SIG-M5 treated with dmso at 0.1 percent for 504 hours (cell line): ENCODE results near the gene DKK3.

Experiments used
- DNase-seq: peaks from one replicate; lab custom pipeline; 2025; ENCODE audit not compliant: unreplicated experiment; lab: John Stamatoyannopoulos, UW

DKK3 gene

DNA sequence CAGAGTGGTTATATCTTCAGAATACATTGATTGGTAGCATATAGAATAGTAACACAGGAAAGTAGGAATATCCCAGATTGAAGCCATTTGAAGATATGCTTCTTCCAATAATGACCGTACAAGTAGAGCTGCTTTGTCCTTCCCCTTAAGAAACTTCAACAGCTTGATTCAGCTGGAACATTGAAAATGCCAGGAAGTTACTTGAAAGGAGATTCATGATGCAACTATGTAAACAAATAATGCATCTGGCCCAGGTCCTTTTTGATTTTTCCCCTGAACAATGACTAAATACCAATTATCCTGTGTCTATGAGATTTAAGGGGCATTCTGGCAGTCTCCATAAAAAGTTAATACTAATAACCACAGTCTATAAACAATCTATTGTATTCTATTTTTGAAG, 3.0 kb downstream of the DKK3 start:
- no peak for DNase-seq

DNA sequence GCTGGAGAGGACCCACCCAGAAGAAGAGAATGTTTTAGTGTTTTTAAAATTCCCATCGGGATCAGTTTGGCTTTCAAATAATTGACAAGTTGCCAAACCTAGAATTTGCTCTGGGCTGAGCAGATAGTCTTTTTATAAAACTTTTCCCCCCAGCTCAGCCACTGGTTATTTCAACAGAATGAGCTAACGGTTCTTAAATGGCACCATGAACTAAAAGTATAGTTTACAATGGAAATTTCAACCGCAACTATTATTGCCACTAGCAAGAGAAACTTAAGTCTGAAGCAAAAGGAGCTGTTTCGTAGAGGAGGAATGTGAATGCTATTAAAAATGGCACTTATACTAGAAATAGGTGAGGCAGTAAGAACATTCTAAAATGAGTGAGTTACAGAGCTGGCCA, 3.4 kb downstream of the DKK3 start:
- DNase-seq: no peak

DNA sequence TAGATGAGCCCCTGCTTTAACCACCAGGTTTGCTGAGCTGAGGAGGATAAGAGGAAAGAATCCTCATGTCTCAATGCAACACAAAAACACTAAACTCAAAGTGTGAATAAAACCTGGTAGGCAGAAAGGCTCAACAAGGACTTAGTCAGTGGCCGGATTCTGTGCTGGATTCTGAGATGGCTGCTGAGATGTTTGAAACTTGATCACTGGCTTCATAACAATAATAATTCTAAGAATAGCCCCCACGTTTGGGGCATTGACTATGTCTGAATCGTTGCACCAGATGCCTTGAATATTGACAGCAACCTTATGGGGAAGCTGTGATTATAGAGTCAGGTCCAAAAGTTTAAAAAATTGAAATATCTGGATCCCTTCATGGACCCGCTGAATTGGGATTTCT, 4.6 kb downstream of the DKK3 start:
- no peak for DNase-seq

DNA sequence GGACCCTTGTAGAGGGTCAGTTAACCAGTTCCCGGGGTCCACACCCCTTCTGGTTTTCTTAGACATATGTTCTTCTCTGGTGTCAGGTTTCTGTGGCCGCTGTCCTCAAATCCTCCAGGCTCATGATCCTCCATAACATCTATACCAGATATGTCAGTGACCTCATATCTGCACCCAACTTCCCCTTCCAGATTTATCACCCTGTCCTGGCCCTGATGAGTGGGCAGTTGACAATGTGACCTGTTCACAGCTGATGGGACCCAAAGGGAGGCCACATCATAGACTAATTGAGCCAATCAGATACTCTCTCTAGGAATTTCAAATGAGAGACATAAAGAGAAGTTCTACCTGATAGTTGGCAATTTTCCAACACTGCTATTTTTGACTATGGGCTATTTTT, 5.1 kb downstream of the DKK3 start:
- DNase-seq: no peak

DNA sequence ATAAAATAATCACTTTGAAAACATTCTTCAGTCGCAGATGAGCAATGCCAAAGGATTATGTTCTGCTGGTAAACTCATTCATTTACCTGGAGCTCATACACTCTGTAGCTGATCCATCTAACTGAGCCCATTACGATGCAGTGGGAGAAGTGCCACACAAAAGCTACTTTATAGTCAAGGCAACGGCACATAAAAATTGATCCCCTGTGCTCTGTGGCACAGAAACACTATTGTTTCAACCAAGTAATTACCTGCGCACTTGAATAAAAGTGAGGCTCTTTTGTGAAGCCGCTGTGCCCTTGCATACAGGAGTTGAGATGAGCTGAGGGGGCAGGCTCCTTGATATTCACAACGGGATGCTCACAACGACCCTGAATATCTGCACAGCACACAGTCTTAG, 7.2 kb downstream of the DKK3 start:
- no peak for DNase-seq

DNA sequence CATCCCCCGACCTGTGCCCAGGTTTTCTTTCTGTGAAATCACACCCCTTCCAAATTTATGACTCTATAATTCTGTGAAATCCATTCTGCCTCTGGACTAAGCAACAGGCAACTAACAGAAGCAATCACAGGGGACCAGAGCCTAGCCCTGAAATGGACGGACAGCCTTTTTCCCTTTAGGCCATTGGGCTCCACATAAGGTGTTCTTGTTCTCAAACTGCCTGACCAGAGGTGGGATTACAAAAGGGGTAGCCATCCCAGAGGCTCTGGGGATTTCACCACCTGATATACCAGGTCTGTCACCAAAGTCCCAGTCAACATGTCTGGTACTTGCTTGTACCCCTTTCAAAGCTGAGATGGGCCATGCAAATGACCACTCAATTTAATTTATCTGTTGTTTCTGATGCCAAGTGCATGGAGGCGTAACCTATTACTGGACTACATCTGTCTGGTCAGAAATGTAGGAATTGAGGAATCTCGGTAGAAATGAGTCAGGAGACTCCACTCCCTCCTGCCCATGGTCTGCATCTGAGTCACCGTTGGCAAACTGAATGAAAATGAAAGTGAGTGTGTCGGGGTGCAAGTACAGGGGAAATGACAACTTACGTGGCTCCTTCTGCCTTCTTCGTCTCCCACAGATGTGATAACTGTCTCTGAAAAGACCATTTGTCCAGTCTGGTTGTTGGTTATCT, 10.2 kb downstream of the DKK3 start:
- DNase-seq: no peak

DNA sequence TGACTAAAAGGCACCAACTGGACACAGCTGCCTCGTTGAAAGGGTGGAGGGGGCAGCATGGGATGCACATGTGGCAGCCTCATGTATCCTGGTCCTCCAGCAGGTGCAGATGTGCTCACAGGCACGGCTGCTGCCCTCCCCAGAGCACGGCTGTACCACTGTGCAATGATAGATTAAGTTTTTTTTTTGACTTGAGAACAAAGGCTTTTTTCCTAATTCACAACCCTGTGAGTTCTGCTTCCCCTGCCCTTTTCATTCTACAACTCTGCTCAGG, 11.4 kb downstream of the DKK3 start:
- no peak for DNase-seq

DNA sequence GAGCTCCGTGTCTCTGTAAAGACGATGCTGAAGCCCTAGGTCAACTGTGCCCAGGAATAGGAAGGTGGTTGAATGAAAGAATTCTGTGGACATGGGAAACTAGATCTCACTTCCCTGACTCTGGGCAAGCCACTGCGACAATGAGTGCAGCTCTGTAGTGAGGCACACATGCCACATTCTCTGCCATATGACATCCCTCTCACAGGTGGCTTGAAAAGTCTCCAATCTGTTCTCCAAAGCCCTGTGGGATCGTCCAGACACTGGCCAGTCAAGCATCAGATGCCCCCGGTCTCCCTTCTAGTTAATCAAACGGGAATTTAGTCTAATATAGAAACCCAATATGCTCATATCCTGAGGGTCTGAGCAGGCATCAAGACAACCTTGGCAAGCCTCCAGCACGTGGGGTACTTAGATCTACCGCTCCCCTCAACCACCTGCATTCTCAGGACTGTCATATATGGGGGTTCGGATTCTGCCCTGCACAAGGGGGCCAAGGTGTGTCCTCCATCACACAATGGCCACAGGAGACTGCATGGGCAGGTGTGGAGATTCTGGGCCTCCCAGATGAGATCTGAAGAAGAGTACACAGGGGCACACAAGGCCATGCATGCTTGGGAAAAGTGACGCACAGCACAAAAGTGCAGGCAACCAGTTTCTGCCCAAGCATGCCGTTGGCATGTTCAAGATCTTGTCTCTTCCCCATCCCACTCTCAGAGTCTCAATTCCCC, 11.9 kb downstream of the DKK3 start:
- DNase-seq: no peak

DNA sequence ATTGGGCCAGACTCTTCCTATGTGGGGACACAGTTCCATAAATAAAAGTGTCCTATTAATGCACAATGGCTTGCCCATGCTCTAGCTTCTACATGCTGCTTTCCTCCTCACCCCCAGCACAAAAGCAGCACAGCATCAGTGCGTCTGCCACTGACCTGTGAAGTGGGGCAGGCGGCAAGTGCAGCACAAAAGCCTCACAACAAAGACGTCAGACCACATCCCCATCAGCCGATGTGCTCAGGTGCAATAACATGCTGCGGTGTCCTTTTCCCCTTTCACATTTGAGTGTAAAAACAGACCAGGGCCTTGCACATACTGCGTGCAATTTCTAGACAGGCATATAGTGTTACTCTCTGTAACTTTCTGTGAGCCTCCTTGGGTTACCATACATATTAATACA, 12.8 kb downstream of the DKK3 start:
- no peak for DNase-seq

DNA sequence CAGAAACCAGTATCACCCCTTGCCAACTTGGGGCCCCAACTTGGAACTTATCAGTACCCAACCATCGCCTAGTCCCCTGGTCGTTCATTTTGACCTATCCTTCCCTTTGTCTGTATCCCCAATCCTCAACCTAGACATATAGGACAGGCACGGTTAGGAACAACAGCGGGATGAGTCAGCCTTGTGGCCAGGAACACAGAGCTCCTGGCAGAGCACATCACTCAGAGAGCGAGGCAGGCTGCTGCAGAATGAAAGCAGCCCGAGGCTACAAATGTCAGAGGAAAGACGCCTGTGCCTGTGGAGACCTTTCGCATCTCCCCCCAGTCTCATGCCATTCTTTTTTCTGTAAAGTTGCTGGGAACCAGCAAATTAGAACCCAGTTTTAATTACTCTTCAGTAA, 14.6 kb downstream of the DKK3 start:
- DNase-seq: no peak

DNA sequence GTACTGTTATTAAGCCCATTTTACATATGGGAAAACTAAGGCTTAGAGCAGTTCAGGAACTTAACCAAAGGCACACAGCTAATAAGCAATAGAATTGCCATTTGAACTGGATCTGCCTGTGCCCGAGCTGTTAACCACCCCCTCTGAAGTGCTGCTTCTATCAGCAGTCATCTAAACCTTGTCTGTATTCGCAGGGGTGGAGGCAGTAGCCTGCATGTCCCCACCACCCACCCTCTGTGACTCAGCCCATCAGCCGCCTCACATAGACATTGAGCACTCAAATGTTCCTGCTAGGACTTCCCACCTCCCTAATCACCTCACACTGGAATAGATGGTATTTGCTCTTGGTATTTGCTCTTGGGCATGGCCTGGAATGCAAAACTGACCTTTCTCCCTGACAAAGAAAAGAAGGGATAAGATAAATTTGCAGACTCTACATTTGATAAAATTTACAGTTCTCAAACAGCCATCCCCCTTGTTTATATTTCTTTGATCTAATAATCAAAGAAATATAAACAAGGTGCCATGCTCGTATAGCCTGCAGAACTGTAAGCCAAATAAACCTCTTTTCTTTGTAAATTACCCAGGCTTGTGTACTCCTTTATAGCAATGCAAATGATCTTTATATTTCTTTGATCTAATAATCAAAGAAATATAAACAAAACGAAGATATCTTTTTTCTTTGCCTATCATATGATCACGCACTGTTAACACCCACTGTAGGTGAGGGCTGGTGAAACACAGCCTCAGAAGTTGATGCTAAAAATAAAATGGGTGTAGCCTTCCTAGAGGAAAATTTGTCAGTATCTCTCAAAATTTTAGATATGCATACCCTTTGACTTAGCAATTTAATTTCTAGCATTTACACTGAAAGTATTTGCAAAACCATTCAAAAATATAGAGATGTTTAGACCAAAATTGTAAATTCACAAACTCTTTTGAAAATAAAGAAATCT, 15.9 kb downstream of the DKK3 start:
- no peak for DNase-seq

DNA sequence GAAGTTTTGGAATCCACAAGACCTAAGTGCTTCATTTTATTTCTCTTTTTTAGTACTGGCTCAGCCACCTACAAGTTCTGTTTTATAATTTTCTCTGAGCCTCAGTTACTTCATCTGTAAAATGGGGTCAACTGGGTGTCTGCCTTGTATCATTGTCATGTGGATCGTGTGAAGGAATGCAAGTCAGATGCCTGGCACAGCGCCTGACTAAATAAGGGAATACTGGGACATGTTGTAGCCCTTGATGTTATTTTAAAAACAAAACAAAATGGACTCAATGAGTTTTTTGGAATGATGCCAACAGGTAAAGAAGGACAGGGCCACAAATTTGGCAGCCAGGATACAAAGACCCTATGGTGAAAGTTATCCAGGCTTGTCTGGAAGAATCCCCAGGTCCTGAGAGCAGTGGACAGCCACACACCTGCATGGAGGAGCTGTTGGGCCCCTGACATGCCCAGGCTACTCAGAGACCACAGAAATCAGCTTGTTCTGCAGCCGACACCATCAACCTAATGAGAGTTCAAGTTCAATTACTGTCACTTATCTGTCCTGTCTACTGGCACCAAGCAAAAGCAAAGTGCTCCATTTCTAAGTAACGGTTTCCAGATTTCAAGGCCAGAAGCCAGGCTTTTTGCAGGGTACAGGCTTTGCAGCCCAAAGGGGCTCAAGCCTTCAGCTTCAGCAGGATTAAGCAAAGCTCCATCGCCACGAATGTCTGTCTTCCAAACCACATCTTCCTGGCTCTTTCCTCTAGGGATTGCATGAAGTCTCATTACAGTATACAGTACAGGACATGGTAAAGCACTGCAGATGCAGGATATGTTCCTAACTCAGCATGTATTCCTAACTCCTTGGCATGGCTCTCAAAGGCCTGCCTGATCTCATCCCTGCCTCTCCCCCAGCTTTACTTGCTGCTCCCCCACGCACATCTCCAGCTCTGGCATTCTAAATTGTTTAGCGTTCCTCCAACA, 18.4 kb downstream of the DKK3 start:
- DNase-seq: no peak

DNA sequence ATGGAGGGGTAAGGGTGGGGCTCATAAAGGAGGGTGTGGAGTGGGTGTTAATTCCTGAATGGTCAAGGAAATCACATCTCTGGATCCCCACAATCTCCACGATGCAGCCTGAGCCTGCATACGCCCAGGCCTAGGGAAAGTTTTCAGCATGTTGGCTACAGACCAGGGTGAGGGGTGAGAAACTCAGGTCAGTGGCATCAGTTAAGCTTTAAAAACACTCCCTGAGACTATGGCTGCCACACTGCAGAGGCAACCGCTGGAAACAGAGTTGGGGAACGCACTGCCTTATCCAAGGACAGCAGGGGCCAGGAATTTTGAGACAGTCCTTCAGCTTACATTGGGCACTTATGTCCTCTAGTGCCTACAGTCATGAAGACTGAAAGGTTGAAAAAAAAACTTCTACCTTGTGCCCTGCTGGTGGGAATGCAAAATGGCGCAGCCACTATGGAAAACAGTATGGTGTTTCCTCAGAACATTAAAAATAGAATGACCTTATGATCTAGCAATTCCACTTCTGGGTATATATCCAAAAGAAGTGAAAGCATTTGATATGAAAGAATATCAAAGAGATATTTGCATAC, 19.7 kb downstream of the DKK3 start:
- DNase-seq: no peak

DNA sequence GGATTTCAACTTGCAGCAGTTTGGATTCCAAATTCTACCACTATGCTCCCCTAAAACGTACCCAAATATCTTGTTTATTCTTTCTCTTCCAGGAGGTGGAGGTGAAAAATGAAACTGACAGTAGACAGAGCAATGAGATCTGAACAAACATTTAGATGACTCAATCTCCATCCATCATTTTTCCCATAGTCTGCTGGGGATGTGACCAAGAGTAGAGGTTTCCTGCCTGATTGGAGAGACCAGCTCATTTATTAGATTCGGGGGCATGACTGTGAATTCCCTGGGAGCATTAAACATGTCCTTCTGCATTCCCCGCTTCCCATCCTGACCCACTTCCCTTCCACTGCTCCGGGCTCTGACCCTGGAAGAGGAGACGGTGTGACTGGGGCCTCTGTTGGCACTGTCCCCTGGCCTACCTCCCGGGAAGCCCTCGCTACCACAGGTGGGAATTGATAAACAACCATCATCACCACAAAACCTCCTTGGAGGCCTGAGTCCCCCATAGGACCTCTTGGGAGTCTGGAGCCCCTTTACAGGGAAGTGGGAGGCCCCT, 20.3 kb downstream of the DKK3 start:
- no peak for DNase-seq

DNA sequence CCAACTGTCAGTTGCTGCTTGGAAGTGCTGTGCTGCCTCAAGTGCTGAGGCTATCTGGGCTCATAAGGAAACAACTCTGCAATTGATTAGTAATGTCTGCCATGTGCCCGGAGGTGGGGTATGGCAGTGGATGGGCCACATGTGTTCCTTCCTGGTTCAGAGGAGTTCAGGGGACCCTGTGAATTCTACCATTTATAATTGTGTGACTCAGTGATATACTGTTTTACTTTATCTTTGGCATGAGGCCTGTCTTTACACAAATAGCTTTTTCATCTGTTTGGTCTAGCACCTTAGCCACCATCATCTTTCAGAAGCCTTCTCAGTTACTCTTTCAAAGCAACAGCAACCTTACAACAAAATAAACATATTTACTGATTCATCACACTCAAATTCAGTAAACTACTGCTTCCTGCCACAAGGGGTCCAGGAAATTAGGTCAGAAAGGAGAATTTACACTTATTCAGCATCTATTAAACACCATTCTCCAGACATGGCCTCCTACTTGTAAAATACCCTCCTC, 20.9 kb downstream of the DKK3 start:
- no peak for DNase-seq

DNA sequence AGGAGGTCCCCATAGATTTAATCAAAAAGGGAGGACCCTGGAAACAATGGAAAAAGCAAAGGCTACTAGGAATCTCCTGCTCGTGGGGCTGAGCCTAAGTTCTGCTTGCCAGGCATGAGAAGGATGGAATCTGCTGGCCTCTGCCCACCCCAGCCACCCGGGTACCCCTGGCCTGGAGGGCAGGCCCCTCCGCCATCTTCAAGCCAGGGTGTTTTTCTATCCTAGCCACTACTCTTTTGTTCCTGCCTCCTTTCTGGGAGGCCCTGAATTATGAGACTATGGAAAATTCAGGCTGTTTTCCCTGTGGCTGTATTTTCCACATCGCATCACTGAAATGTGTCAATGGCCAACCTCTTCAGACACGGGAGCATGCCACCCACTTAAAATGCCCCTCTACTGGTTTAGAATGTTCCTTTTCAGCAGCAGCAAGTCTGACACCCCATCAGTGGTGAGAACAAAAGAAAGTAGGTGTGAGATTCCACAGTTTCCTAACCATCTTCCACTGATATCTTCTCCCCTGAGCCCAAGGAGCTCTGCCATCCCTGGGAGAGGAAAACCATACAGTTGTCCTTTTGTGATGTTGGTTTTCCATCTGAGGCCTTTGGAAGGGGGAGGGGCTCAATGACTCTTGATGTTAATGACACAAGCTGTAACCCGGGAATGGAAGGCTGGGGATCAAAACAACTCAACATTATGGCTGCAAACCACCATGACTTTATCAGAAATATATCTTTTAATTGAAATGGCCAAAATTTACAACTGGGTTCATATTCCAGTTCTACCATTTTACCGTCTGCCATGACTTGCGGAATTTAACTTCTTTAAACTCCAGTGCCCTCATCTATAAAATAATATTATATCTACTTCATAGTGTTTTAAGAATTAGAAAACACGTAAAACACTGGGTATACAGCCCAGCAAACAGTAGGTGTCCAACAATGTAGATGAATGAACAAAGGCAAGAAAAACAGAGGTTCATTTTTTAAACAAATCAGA, 22.2 kb downstream of the DKK3 start:
- DNase-seq: no peak

DNA sequence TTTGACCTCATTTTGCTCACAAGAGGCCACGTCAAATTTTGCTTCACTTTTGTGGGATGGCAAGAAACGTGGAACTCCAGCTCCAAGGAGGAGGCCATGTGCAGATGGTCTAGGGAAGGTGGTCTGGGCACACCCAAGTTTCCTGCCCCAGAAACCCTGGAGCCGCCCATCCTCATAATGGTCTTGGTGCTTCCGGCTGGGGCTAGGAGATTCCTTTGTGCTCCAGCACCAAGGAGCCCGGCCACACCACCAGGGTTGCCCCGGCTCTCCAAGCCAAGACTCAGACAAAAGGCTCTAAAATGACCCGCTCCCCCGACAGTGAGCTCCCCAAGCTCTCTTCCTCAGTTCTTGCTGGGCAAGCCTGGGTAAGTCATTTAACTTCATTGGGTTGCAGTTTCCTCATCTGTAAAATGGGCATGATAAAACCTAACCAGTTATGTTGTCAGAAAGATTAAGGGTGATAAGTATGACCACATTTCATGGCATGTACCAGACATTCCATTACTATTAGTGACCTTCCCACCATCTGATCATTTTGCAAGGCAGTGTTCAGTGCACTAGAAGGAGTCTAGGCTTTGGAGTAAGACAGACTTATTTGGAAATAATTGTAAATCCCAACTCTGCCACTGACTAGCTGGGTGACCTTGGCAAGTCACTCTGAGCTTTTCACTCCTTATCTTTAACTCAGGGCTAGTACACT, 23.3 kb downstream of the DKK3 start:
- no peak for DNase-seq

DNA sequence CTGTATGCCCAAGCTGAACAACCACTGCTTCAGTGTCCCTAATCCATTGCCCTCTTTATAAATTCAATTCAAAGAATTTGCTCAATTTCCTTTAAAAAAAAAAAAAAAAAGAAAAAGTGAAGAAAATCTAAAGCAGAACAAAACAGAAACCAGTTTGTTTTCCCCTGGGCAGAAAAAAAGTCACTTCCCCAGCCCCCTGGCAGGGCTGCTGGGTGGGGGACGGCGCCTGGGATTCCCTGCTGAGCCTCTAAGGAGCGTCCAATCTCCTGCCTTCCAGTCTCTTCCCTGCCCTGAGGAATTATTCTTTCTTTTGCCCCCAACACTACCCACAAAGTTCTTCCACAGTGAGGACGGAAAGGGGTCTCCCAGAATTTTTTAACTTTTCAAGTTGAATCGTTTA, 23.9 kb downstream of the DKK3 start:
- no peak for DNase-seq
